Loucy (cell line): ENCODE measurements around the gene PVALEF.

ENCODE experiments used
- H2AFZ ChIP-seq: fragments of 200-600 bp; sonication (generic); 2 replicates; pipeline ENCODE4 v1.6.0; 2016; ENCODE audit warnings: antibody characterized with exemption, mild to moderate bottlenecking, low read length, moderate library complexity
- H3F3A ChIP-seq: fragments of 200-600 bp; 2 replicates; pipeline ENCODE4 v1.6.0; 2016; ENCODE audit warnings: antibody characterized with exemption, low read depth, mild to moderate bottlenecking
- H3K27me3 ChIP-seq: fragments of 200-600 bp; sonication (generic); 2 replicates; pipeline ENCODE4 v1.6.1; 2014; ENCODE audit warnings: low read length, mild to moderate bottlenecking; ENCODE audit not compliant: insufficient read depth, poor library complexity, severe bottlenecking
- H3K36me3 ChIP-seq: fragments of 200-600 bp; sonication (generic); 2 replicates; pipeline ENCODE4 v1.6.1; 2016; ENCODE audit warnings: low read length; ENCODE audit not compliant: insufficient read depth
- H3K4me1 ChIP-seq: fragments of 200-600 bp; sonication (generic); 2 replicates; pipeline ENCODE4 v1.5.1; 2014; ENCODE audit warnings: low read length, mild to moderate bottlenecking; ENCODE audit not compliant: insufficient read depth, poor library complexity, severe bottlenecking
- H3K4me2 ChIP-seq: fragments of 200-600 bp; sonication (generic); 2 replicates; pipeline ENCODE4 v1.6.0; 2014; ENCODE audit warnings: antibody characterized with exemption, low read length, low read depth, mild to moderate bottlenecking; ENCODE audit not compliant: poor library complexity, severe bottlenecking
- H3K4me3 ChIP-seq: fragments of 200-600 bp; sonication (generic); 2 replicates; pipeline ENCODE4 v1.5.1; 2014; ENCODE audit warnings: low read length, mild to moderate bottlenecking, mixed read lengths; ENCODE audit not compliant: poor library complexity, severe bottlenecking
- H3K79me2 ChIP-seq: fragments of 200-600 bp; sonication (generic); 2 replicates; pipeline ENCODE4 v1.6.1; 2014; ENCODE audit warnings: low read length; ENCODE audit not compliant: insufficient read depth
- H3K9ac ChIP-seq: fragments of 200-600 bp; sonication (generic); 2 replicates; pipeline ENCODE4 v1.6.0; 2014; ENCODE audit warnings: mild to moderate bottlenecking, low read depth, low read length, moderate library complexity; ENCODE audit not compliant: poor library complexity, severe bottlenecking
- H3K9me2 ChIP-seq: fragments of 200-600 bp; sonication (generic); replicated peaks from 2 replicates; pipeline ENCODE4 v1.6.1; 2016; ENCODE audit warnings: low read depth, low read length, mixed read lengths
- H3K9me3 ChIP-seq: fragments of 200-600 bp; sonication (generic); 2 replicates; pipeline ENCODE4 v1.6.1; 2014; ENCODE audit warnings: mild to moderate bottlenecking, antibody characterized with exemption, low read length, low read depth; ENCODE audit not compliant: insufficient read depth
- H4K20me1 ChIP-seq: fragments of 200-600 bp; sonication (generic); 2 replicates; pipeline ENCODE4 v1.6.0; 2014; ENCODE audit warnings: antibody characterized with exemption, low read length, mild to moderate bottlenecking; ENCODE audit not compliant: insufficient read depth, poor library complexity, severe bottlenecking
- EZH2phosphoT487 ChIP-seq: fragments of 200-600 bp; IDR thresholded peaks from 2 replicates; pipeline ENCODE4 v1.6.1; 2018; ENCODE audit warnings: antibody characterized with exemption, mild to moderate bottlenecking, moderate library complexity, borderline replicate concordance
- TF ChIP-seq, protein P1 (sequence below): fragments of 200-600 bp; sonication (generic); conservative IDR thresholded peaks from 2 replicates; pipeline ENCODE4 v1.5.1; 2014; ENCODE audit warnings: mild to moderate bottlenecking, antibody characterized with exemption, low read length

The PVALEF gene

DNA sequence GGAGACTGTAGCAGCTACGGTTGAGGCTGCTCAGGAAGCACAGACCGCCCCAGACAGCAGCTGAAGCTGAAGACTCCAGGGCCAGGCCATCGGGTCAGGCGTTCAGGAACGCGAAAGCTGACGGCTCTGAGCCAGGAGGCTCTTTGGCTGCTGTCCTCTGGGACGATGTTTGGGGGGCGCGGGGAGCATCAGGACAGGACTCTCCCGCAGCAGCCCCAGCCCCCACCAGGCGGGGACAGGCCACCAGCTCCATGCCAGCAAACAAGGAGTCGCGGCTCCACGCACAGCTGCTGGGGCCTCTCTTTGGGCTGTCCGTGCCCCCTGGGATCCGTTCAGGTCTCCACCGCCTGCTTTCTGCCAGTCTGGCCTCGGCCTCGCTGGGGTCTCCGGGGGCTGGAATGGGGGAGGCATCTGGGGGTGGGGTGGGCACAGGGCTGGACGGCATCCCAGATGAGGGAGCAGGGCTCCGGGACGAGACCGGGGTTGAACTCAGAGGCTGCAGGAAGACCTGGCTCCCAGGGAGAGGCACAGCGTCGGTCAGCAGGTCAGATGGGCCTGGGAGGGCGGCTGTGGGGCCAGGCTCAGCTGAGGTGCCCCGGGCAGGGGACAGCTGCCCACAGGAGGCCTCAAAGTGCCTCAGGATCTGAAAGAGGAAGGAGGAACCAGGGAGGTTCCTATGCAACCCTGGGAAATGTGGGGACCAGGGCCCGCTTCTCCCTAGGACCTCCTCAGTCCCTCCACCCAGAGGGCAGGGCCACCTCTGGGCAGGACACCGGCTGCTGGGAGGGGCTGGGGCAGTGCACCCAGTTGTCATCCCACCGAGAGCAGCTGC is 63.7 kb downstream of the PVALEF start:
- Histone ChIP-seq H4K20me1 (no peaks in the 10 kb centered on the region), H3K27me3 (no peaks in the 10 kb centered on the region), H3K4me2 (no peak overlapping the region), H3K4me1 (peaks cover 5% of the 10 kb centered on the region), H2AFZ (no peak overlapping the region), H3K36me3 (peaks cover 17% of the 10 kb centered on the region; the same call in 1 of the 2 replicates), H3F3A (no peaks in the 10 kb centered on the region; the same call in 1 of the 2 replicates), H3K79me2 (no peaks in the 10 kb centered on the region), H3K9me3 (no peaks in the 10 kb centered on the region), H3K9ac (no peak overlapping the region), H3K4me3 (no peak overlapping the region), H3K9me2 (no peaks in the 10 kb centered on the region)
- no peak for TF ChIP-seq EZH2phosphoT487
- TF ChIP-seq, protein P1, sequence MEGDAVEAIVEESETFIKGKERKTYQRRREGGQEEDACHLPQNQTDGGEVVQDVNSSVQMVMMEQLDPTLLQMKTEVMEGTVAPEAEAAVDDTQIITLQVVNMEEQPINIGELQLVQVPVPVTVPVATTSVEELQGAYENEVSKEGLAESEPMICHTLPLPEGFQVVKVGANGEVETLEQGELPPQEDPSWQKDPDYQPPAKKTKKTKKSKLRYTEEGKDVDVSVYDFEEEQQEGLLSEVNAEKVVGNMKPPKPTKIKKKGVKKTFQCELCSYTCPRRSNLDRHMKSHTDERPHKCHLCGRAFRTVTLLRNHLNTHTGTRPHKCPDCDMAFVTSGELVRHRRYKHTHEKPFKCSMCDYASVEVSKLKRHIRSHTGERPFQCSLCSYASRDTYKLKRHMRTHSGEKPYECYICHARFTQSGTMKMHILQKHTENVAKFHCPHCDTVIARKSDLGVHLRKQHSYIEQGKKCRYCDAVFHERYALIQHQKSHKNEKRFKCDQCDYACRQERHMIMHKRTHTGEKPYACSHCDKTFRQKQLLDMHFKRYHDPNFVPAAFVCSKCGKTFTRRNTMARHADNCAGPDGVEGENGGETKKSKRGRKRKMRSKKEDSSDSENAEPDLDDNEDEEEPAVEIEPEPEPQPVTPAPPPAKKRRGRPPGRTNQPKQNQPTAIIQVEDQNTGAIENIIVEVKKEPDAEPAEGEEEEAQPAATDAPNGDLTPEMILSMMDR = no peak

- H3K36me3 ChIP-seq = peaks cover 17% of the 10 kb centered on the region; the same call in 1 of the 2 replicates
- no peaks in the 10 kb centered on the region for H3K79me2 ChIP-seq
- H2AFZ ChIP-seq = no peak overlapping the region
- H3F3A ChIP-seq = no peaks in the 10 kb centered on the region; the same call in 1 of the 2 replicates
- no peaks in the 10 kb centered on the region for H3K27me3 ChIP-seq
- H3K9me3 ChIP-seq = no peaks in the 10 kb centered on the region
- no peak overlapping the region for H3K4me3 ChIP-seq
- H3K4me2 ChIP-seq = no peak overlapping the region
- no peaks in the 10 kb centered on the region for H3K9me2 ChIP-seq
- no peak for TF ChIP-seq EZH2phosphoT487
- H4K20me1 ChIP-seq = no peaks in the 10 kb centered on the region
- no peak overlapping the region for H3K9ac ChIP-seq
- peaks cover 5% of the 10 kb centered on the region for H3K4me1 ChIP-seq
These were observed 64.3 kb downstream of the PVALEF start for GRCh38 chr17:81229666-81229920.

- H3K4me1 ChIP-seq = peaks cover 5% of the 10 kb centered on the region
- peaks cover 17% of the 10 kb centered on the region; the same call in 1 of the 2 replicates for H3K36me3 ChIP-seq
- H3K4me2 ChIP-seq = no peak overlapping the region
- TF ChIP-seq, protein P1 = peak; percentile 52
- no peak for TF ChIP-seq EZH2phosphoT487
- H3K9me3 ChIP-seq = no peaks in the 10 kb centered on the region
- H3K9ac ChIP-seq = no peak overlapping the region
- no peaks in the 10 kb centered on the region for H4K20me1 ChIP-seq
- no peak overlapping the region for H3K4me3 ChIP-seq
- no peak overlapping the region for H2AFZ ChIP-seq
- H3K79me2 ChIP-seq = no peaks in the 10 kb centered on the region
- no peaks in the 10 kb centered on the region for H3K27me3 ChIP-seq
- no peaks in the 10 kb centered on the region for H3K9me2 ChIP-seq
- no peaks in the 10 kb centered on the region; the same call in 1 of the 2 replicates for H3F3A ChIP-seq
These were observed 64.9 kb downstream of the PVALEF start for GRCh38 chr17:81230043-81230820.
